DND-41 (cell line): ENCODE data around the gene BORCS5.

Source experiments
- ATAC-seq: fragments of 200-7000 bp; cut with Tn5 transposase; 3 replicates; pipeline ENCODE4 v1.9.1; 2021; ENCODE audit warnings: low read depth; ENCODE audit not compliant: insufficient read depth
- DNase-seq: peaks from one replicate; pipeline ENCODE4 v3.0.0-alpha.2; 2020
- H2AFZ ChIP-seq: 2 replicates; pipeline ENCODE4 v1.6.0; 2012; ENCODE audit warnings: low read depth, low read length
- H3K27ac ChIP-seq: 2 replicates; pipeline ENCODE4 v1.5.1; 2012; ENCODE audit warnings: low read length, inconsistent platforms
- H3K27me3 ChIP-seq: fragments of 200-600 bp; sonication (generic); 2 replicates; pipeline ENCODE4 v1.6.0; 2012; ENCODE audit warnings: low read length, mild to moderate bottlenecking, inconsistent platforms; ENCODE audit not compliant: insufficient read depth, poor library complexity
- H3K36me3 ChIP-seq: 2 replicates; pipeline ENCODE4 v1.5.1; 2012; ENCODE audit warnings: low read length, inconsistent platforms; ENCODE audit not compliant: insufficient read depth
- H3K4me1 ChIP-seq: 2 replicates; pipeline ENCODE4 v1.5.1; 2012; ENCODE audit warnings: mild to moderate bottlenecking, low read length; ENCODE audit not compliant: insufficient read depth
- H3K4me2 ChIP-seq: 2 replicates; pipeline ENCODE4 v1.6.0; 2012; ENCODE audit warnings: mild to moderate bottlenecking, moderate library complexity, low read length, inconsistent platforms; ENCODE audit not compliant: insufficient read depth
- H3K4me3 ChIP-seq, 2 experiments: fragments of 200-600 bp in 1 of 2; shearing (Covaris generic) in 1 of 2; 2 replicates each; pipeline ENCODE4 v1.5.1; 2012 to 2016; ENCODE audit warnings: inconsistent platforms in 2 of 2, low read length in 2 of 2, mild to moderate bottlenecking in 2 of 2, low read depth in 1 of 2, moderate library complexity in 1 of 2
- H3K79me2 ChIP-seq: 2 replicates; pipeline ENCODE4 v1.6.0; 2012; ENCODE audit warnings: low read length, inconsistent platforms; ENCODE audit not compliant: insufficient read depth
- H3K9ac ChIP-seq: 2 replicates; pipeline ENCODE4 v1.6.0; 2012; ENCODE audit warnings: low read depth, mild to moderate bottlenecking, inconsistent platforms, low read length, moderate library complexity
- H3K9me3 ChIP-seq: 2 replicates; pipeline ENCODE4 v1.5.1; 2012; ENCODE audit warnings: low read length, moderate library complexity, mild to moderate bottlenecking, inconsistent platforms; ENCODE audit not compliant: insufficient read depth, severe bottlenecking
- H4K20me1 ChIP-seq: 2 replicates; pipeline ENCODE4 v1.6.0; 2012; ENCODE audit warnings: low read length; ENCODE audit not compliant: insufficient read depth
- EZH2 ChIP-seq: IDR thresholded peaks from 3 replicates; pipeline ENCODE4 v1.6.1; 2012; ENCODE audit warnings: borderline replicate concordance, low read depth, mild to moderate bottlenecking, moderate library complexity, low read length, inconsistent platforms; ENCODE audit not compliant: severe bottlenecking
- TF ChIP-seq, protein P1 (sequence below): IDR thresholded peaks from 2 replicates; pipeline ENCODE4 v1.5.1; 2012; ENCODE audit warnings: borderline replicate concordance, low read length, moderate library complexity, mild to moderate bottlenecking; ENCODE audit not compliant: poor library complexity, severe bottlenecking; ENCODE audit errors: extremely low read depth

BORCS5 gene

DNA sequence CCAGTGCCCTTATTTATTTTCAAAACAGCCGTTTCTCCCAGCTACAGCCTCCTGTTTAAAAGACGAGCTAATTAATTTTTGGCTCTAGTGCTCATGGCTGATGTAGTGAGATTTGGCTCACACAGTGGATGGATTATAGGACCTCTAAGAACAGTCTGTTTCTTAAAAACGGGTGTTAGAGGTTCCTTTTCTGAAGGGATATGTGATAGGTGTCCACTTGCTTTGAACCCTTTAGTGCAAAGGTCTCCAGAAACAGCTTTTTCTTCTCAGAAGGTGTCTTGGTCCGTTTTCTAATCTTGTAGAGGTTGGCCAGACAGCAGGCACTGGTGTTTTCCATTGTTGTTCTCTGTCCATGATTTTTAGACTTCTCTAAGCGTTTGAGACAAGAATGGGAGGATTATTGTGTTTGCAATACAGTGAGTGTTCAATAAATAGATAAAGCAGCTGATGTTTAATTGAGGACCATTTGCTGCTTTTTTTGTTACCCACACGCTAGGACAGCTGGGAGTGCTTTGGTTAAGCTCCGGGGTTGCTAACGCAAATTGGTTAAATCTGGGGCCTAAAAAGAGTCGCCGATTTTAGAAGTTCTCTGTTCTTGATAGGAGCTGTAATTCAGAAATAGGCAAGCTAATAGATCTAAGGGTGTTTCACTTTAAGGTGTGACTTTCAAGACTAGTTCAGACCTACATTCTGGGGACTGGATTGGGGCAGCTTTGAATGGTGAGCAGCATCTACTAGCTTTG, 1.0 kb downstream of the BORCS5 start:
- peaks cover 32% of the 10 kb centered on the region for H3K79me2 ChIP-seq
- TF ChIP-seq, protein P1, sequence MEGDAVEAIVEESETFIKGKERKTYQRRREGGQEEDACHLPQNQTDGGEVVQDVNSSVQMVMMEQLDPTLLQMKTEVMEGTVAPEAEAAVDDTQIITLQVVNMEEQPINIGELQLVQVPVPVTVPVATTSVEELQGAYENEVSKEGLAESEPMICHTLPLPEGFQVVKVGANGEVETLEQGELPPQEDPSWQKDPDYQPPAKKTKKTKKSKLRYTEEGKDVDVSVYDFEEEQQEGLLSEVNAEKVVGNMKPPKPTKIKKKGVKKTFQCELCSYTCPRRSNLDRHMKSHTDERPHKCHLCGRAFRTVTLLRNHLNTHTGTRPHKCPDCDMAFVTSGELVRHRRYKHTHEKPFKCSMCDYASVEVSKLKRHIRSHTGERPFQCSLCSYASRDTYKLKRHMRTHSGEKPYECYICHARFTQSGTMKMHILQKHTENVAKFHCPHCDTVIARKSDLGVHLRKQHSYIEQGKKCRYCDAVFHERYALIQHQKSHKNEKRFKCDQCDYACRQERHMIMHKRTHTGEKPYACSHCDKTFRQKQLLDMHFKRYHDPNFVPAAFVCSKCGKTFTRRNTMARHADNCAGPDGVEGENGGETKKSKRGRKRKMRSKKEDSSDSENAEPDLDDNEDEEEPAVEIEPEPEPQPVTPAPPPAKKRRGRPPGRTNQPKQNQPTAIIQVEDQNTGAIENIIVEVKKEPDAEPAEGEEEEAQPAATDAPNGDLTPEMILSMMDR: peak; percentile 22
- TF ChIP-seq EZH2: no peak
- H3K4me3 ChIP-seq: peak overlapping the region; percentile 41 to 67
- no peaks in the 10 kb centered on the region for H3K27me3 ChIP-seq
- H3K36me3 ChIP-seq: peaks cover 2% of the 10 kb centered on the region
- no peak for DNase-seq
- peak overlapping the region; percentile 90 for H2AFZ ChIP-seq
- H3K27ac ChIP-seq: peak overlapping the region; percentile 76
- H3K9me3 ChIP-seq: no peaks in the 10 kb centered on the region
- H3K9ac ChIP-seq: peak overlapping the region; percentile 74
- H3K4me2 ChIP-seq: peak overlapping the region; percentile 80
- no peaks in the 10 kb centered on the region for H4K20me1 ChIP-seq
- peaks cover 26% of the 10 kb centered on the region for H3K4me1 ChIP-seq
- ATAC-seq: no peak

DNA sequence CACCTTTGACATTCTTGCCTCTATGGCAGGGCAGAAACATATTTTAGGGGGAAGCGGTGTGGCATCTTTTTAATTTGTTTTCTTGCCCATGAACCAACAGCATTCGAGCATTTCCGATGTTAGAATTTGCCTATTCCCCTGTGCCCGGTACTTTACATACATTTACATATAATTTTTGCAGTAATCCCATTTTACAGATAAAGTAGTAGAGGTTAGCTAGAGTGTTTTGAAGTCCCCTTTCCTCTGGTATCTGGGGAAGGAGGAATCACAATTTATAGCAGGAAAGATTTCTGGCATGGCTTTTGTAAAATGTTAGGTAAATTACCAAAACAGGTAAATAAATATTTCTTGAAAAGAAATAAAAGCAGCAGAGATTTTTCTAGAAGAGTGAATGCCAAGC, 1.6 kb downstream of the BORCS5 start:
- Histone ChIP-seq H3K9ac (peak overlapping the region; percentile 74), H3K4me1 (peaks cover 26% of the 10 kb centered on the region), H3K36me3 (peaks cover 4% of the 10 kb centered on the region), H3K27me3 (no peaks in the 10 kb centered on the region), H3K4me3 (peak overlapping the region in 1 of 2 experiments; percentile 67; a peak in 2 of 4 replicates), H3K79me2 (peaks cover 32% of the 10 kb centered on the region), H3K4me2 (peak overlapping the region; percentile 80), H2AFZ (peak overlapping the region; percentile 90; the same call in 1 of the 2 replicates), H4K20me1 (no peaks in the 10 kb centered on the region), H3K27ac (no peak overlapping the region; the same call in 1 of the 2 replicates), H3K9me3 (no peaks in the 10 kb centered on the region)
- no peak for ATAC-seq
- DNase-seq: no peak
- TF ChIP-seq, protein P1: no peak
- TF ChIP-seq EZH2: no peak

DNA sequence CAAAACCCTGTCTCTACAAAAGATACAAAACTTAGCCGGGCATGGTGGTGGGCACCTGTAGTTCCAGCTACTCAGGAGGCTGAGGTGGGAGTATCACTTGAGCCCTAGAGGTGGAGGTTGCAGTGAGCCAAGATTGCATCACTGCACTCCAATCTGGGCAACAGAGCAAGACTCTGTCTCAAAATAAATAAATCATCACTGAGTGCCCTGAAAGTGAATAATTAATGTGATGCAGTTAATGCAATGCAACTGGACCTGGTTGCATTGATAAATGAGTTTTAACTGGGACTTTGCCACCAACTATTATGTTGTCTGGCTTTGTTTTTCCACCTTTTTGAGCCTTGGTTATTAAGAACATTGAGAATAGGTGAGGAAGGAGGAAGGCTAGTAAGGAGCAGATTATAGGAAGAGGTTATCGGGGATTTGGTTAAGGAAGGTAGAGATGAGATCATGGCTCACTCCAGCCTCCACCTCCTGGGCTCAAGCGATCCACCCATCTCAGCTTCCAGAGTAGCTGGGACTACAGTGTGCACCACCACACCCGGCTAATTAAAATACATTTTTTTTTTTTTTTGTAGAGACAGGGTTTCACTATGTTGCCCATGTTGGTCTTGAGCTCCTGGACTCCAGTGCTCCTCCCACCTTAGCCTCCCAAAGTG, 8.0 kb downstream of the BORCS5 start:
- DNase-seq: no peak
- Histone ChIP-seq H3K27ac (no peak overlapping the region), H3K4me3 (no peak overlapping the region), H3K36me3 (peaks cover 4% of the 10 kb centered on the region; the same call in 1 of the 2 replicates), H3K4me2 (no peak overlapping the region), H3K9ac (no peak overlapping the region), H3K9me3 (no peaks in the 10 kb centered on the region), H2AFZ (no peak overlapping the region), H3K27me3 (no peaks in the 10 kb centered on the region), H4K20me1 (no peaks in the 10 kb centered on the region), H3K4me1 (no peaks in the 10 kb centered on the region), H3K79me2 (peaks cover 6% of the 10 kb centered on the region; the same call in 1 of the 2 replicates)
- 0 out of 3 replicates have a peak, but pooled peaks have one; percentile 12 for ATAC-seq
- no peak for TF ChIP-seq EZH2
- TF ChIP-seq, protein P1: no peak
